GM19395 (cell line): ENCODE data around the gene LY6G6C.
"Not testable (repeated sequence)": the region's sequence is repeated elsewhere in the genome, so short reads cannot be mapped to it uniquely, and the experiment has no call there.

Source experiments
- ATAC-seq: cut with Tn5 transposase; IDR thresholded peaks from one replicate; pipeline ENCODE4 v1.9.1; 2021; ENCODE audit warnings: mild to moderate bottlenecking, moderate library complexity; ENCODE audit not compliant: unreplicated experiment

LY6G6C gene

DNA sequence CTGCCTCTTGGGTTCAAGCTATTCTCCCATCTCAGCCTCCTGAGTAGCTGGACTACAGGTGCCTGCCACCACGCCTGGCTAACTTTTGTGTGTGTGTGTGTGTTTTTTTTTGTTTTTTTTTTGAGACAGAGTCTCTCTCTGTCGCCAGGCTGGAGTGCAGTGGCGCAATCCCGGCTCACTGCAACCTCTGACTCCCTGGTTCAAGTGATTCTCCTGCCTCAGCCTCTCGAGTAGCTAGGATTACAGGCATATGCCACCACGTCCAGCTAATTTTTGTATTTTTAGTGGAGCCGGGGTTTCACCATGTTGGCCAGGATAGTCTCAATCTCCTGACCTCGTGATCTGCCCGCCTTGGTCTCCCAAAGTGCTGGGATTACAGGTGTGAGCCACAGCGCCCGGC lies 12.4 kb downstream of the LY6G6C start:
- not testable (repeated sequence) for ATAC-seq

DNA sequence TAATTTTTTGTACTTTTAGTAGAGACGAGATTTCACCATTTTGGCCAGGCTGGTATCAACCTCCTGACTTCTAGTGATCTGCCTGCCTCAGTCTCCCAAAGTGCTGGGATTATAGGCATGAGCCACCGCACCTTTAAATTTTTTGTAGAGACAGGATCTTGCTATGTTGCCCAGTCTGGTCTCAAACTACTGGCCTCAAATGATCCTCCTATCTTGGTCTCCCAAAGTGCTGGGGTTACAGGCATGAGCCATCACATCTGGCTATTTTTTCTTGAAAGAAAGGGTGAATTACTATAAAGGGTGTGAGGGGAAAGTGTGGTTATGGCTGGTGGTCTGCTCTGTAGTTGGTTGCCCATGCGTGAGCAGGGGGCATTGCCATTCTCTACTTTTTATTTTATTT lies 13.3 kb downstream of the LY6G6C start:
- no peak for ATAC-seq

DNA sequence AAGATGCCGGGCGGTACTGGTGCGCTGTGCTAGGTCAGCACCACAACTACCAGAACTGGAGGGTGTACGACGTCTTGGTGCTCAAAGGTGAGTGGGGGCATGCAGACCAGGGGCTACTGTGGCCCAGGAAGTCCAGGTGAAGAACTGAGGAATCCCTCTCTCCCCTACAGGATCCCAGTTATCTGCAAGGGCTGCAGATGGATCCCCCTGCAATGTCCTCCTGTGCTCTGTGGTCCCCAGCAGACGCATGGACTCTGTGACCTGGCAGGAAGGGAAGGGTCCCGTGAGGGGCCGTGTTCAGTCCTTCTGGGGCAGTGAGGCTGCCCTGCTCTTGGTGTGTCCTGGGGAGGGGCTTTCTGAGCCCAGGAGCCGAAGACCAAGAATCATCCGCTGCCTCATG lies 13.8 kb downstream of the LY6G6C start:
- ATAC-seq: no peak

DNA sequence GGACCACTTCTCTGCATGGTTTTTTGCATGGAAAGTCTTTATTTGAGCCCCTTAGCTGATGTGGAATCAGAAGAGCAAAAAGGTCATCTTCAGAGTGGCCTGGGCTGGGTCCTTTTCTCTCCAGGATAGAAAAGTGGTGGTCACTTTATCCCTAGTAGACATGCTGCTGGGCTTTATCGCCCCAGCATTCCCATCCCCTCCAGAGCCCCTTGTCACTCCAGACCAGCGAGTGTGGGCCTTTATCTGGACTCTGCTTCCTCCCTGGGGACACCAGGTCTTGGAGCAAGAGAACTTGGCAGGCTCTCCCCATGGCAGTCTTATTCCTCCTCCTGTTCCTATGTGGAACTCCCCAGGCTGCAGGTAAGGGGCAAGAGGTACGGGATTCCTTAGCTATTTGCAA lies 14.9 kb downstream of the LY6G6C start, which contains the start of gene LY6G6F:
LY6G6F (plus strand) TSS at position 268 of the 400 bp plus-strand sequence; CDS start at position 309, 41 bp downstream.
- ATAC-seq: no peak

DNA sequence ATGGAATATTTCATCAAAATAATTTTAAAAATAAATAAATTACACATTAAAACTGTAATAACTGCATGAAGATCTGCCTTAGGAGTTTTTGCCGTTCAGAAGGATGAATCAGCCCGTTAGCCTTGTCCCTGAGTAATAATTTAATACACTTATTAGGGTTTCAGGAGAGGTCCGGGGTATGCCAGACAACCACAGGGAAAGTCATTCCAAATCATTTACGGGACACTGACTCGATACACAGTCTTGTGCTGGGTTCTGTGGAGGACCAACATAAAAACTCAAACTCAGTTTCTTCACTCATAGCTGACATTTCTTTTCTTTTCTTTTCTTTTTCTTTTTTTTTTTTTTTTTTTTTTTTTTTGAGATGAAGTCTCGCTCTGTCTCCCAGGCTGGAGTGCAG lies 15.6 kb downstream of the LY6G6C start:
- no peak for ATAC-seq

DNA sequence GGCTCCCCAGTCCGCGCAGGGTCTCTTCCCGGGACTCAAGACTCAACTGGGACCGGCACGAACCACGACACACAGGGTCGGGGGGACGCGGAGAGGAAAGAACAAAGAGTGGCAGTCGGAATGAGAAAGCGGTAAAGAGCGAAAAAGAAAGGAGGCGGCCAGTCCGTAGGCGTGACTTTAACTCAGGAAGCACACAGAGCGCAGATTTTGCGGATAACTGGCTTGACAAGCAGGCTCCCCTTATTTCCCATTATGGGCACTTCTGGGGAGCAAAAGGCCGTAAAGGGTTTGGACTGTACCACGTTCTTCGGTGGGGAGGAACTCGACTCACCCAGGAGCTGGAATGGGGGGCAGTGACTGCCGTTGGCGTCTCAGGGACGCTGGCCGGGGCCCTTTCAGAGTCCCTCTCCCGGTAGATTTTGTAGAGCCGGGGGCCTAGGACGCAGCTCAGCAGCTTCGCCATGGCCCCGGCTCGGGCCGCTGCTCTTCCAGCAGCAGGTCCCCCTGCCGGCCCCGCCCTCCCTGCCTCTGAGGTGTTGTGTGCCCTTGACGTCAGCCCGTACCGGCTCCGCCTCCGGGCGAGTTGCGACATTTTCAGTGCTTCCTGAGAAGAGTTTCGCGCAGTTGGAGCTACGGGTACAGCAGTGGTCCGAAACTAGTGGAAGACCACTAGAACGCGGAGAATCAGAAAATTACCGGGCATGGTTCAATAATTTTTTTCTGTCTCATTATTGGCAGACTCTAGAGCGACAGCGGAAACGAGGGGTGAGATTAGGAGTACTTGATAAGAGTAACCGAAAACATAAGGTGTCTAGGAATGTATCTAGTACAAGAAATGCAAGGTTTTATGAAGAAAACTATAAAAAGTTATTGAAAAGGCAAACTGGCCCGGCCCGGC lies 18.5 kb downstream of the LY6G6C start, which contains the start of gene ABHD16A:
ABHD16A (minus strand) TSS at position 506 of the 898 bp plus-strand sequence; CDS start at position 463, 43 bp downstream.
- ATAC-seq: peak; percentile 87

DNA sequence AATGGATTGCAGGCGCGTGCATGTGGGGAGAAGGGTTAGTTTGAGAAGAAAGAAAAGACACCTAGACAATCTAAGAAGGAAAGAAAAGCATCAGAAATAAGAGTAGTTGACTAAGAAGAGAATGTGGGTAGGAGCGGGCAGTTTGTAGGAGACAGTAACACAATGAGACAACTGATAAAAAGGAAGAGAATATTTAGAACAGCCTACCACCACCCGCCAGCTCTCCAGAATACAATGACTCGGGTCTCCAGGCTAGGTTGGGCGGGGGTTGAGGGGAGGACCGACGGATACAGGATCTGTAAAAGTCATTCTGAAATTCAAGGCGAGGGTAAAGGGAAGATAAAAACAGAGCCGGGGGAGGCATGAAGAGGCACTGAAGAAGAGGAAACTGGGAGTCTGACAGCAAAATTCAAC lies 19.1 kb downstream of the LY6G6C start:
- peak; percentile 8 for ATAC-seq

DNA sequence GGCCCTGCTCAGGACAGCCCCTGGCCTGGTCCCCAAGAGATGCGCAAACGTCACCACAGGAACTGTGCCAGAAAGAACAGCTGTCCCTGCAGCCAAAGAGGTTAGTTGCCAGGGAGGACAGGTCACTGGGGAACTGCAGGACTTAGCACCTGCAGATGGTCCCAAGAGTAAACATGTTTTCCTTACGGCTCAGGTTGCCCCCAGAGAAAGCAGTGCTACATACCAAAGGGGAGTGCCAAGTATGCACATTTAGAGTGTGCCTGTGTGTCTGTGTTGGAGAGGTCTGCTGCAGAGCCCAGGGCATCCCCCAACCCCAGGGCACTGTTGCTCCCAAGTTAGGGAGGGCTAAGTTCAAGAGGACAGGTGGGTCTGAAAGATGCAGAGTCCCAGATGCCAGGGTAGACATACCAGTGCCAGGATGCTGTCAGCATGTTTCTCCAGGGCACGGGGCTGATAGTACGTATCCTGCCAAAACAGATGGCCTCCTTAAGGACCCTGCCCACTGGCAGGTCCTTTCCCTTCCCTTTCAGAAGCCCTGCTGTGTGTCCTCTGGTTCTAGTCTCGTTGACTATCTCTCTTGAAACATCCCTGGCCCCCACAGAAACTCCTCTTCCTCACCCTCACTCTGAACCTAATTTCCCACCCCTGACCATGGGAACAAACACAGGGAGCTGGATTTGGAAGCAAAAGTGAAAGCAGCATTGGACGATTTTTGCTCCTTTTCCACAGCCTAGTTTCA lies 19.7 kb downstream of the LY6G6C start:
- no peak for ATAC-seq

DNA sequence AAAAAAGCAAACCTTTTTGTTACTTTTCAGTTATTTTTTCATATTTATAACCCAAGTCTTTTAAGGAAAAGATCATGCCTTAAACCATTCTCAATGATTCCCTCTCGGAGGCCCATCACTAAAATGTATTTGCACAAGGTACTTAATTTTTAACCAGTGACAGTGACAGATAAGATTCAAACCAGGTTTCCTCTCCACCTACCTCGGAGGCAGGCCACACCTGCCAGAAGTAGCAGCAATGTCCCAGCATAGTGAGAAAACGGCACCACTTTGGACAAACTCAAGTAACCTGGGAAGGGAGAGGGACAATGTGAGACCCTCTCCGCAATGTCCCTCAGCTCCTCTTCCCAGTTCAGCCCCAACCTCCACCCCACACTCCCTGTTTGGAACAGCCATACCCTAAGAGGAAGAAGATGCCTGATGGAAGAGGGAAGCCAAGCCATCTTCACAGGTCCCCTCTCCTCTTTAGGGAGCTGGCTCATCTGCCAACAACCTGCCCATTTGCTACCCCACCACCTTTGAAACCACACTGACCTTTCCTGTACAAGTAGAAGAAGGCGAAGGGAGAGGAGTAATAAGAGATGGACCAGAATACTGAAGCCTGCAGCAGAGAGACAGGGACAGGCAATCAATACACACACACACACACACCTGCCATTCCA lies 20.7 kb downstream of the LY6G6C start:
- ATAC-seq: no peak

DNA sequence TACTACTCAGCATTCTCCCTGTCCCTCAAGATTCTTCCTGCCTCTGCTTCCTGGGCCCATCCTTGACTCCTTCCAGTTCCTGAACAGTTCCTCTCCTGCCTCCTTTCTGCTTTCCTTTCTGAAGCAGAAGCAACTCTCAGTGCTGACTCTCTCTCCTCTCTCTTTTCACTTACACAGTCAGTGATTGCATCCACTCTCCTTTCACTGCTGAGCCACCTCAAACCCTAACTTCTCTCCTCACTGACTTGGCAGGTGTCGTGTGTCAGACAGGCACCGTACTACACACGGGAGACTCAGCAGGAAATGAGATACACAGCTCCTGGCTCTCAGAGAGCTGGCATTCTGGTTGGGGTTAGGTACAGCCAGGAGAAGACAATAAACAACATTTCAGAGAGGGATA lies 24.0 kb downstream of the LY6G6C start:
- no peak for ATAC-seq

DNA sequence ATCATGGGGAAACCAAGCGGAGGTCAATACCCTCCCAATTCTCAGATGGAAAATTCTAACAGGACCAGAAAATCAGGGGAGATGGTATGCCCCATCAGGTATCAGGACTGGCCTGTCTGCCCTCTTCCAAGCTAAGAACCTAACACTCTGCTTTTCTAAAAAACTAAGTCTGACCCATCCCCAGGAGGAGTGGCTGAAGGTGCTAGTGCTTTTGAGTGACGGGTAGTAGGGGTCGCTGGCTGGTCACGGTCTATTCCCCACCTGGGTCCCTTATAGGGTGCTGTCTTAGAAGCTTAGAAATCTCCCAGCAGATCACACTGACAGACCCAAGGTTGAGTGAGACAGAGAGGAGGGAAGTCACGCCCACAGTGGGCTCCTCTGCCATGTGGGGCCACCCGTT lies 28.0 kb downstream of the LY6G6C start:
- ATAC-seq: no peak

DNA sequence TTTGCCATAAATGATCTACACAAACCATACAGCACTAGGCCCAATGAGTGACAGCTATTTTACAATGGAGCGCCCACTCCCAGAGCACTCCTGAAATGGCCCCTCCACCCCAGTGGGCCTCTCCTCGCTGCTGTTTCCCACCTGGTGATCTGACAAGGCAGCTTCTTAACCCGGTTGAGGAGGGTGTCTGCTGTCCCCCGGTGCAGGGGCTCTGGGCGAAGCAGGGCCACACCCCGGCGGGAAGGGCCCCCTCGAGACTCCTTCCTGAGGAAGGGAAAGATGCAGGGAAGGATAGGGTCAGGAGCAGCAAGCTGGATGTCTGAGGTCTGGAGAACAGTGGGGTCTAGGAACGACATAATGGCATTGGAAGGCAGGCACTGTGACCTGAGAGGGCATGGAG lies 28.7 kb downstream of the LY6G6C start:
- no peak for ATAC-seq

DNA sequence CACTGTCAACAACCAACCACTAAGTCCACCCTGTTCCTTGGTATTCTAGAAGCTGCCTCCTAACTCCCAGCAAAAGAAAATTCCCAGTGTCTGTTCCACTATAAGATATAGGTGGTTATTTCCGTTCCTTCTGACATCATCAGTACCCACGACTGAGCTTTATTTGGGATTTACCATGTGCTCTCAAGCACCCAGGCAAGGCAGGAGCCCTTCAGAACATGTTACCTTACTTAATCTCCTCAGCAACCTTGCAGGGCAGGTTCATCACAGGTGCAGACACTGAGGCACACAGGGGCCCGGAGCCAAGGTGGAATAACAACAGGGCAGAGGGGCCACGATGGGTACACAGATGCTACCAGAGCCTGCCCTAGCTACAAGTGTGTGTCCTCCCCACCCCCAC lies 29.2 kb downstream of the LY6G6C start:
- ATAC-seq: no peak

DNA sequence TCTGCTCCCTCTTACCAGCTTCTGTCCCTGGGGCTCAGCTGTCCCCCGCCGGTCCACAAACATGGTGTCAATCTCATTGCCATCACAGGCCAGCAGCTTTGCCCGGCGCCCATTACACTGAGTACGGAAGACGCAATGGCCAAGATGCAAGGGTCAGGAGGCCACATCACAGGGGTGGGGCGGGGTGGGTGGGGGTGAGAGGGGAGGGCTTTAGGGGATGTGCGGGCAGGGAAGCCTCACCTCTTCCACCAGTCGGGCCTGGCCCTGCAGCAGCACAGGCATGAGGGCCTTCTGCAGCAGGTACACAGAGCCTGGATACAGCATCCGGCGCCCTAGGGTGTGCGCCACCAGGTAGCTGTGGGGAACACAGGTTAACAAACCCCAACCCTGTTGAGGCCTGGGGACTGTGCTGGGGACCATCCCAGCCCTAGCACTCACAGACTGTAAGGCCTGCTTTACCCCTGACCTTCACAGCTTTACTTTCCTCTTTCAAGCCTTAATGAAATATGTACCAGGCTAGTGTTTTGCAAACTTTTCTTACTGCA lies 29.9 kb downstream of the LY6G6C start:
- ATAC-seq: no peak

DNA sequence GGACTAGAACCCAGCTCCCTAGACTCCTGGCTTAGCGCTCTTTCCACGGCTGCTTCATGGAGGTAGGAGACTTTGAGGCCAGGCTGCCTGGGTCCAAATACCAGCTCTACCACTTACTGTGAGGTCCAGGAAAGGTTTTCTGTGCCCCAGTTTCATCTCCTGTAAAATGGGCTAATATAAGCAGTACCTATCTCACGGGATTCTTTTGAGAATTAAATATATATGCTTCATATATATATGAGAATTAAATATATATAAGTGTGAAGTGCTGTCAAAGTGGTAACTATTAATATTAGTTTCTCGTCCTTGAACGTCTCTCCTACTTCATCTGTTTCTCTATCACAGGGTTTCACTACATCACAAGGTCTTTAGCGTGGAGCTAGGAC lies 30.5 kb downstream of the LY6G6C start:
- no peak for ATAC-seq

DNA sequence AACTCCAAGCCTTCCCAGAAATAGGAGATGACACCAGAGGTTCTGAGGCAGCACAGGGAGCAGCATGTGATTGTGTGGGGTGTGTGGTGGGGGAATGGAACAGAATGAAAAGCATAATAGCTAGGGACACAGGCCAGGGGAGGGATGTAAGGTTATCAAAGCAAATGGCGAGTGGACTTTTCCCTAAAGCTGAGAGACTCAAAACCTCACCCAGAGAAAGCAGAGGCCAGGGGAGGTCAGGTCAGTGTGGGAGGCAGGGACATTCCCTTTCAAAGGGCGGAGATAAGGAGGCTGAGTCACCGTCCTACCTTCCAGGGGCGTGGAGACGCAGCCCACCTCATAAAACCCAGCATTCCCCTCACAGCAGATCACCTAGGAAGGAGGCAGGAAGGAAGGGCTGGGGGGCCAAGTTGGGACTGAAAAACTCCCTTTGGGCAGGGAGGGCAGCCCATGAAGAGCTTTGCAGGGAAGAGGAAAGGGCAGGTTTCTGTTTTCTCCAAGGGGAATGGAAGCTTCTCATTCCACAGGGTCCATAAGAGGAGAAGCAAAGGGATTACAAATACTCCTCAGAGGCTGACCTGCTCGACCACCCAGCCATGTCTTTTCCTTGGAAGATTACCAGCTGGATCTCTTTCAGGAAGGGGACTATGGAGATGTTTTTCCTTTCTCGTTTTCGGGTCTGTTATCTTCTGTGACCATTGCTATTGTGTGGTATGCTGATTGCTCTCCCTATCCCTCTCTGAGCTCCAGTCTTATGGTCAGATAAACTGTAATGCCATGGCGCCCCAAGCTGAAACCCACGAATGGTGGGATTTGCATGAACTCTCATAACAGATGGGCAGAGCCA lies 31.1 kb downstream of the LY6G6C start:
- no peak for ATAC-seq

DNA sequence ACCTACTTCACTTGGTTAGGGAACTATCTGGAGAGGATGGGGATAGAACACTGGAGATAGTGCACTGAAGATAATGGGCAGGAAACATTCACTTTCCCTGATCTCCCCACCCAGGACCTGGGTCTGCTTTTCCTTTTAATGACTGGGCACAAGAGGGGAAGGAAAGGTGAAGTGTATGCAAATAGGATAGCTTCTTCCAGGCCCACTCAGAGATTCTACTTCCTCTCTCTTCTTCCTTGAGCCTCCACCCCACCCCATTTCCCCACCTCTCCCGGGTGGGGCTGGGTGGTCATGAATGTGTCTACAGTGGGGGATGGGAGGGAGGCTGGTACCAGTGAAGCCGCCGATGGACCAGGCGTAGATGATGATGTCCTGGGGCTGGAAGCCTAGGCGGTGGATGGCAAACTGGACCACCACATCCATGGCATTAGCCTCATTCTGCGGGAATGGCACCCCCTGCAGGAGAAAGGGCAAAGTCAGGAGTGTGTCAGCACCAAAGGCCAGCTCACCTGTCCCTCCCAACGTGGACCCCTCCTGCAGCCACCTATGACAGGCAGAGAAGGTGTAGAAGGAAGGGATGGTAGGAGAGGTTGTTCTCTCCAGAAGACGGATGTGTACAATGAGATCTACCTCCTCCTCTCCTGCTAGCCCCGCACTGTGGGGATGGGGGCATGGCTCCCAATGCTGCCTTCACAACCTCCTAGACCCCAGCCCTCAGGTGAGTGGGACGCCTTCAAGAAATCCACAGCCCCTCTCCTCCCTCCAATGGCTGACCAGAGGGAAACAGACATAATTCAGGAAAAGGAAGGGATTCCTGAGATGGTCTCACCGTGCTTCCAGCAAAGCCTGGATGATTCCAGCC lies 32.1 kb downstream of the LY6G6C start:
- no peak for ATAC-seq

DNA sequence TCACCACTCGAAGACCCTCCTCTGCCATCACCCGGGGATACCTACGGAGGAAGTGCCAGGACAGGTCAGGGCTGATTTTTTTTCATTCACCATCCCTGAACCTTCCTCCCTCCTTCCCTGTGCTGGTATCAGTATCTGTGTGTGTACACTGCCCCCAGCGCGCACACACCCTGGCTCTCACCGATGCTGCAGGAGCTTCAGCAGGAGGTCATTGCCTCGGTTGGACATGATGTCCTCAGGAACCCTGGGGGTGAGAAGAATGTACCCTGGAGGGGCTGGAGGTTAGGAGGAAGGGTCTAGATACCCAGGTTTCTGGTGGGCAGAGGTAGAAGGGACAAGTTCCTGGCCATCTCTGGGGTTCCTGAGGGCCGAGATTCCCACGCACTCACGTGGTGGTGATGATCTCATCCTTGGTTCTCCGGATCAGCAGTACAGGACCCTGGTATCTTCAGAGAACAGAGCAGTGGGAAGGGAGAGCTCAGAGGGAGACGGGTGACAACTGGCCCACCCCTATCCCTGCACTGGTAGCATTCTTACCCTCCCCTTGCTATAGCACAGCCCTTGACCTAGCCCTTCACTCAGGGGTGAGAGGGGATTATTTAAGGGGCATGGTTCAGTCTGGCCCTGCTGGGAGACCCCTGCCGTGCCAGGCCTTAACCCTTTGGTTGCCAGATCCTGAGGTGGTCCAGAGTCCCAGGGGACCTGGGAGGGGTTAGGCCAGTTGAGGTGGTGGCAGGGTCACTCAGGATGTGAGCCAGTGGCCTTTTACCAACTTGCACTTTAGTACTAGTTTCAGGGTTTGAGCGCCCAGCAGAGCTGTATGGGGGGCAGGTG lies 33.5 kb downstream of the LY6G6C start:
- ATAC-seq: no peak
